Ureter (tissue), 1 donor: Measurements from ENCODE around the gene PHF12. TPM values are rescaled to one million over a fixed set of nuclear protein-coding genes. Genes with fewer than 3 reads are reported as not detected.

Experiments used
- DNase-seq: peaks from one replicate; pipeline ENCODE4 v3.0.0-alpha.2; 2020; ENCODE audit warnings: low spot score
- total RNA-seq: library from RNA; stranded (reverse); gene quantifications from one replicate; pipeline ENCODE4 v1.2.4, GENCODE V29; 2023
- donor health status: DM: yes; HTN: yes; CAD: no.

Gene PHF12
- total RNA-seq, 1 donor from 2014 or later: 69.4 TPM

DNA sequence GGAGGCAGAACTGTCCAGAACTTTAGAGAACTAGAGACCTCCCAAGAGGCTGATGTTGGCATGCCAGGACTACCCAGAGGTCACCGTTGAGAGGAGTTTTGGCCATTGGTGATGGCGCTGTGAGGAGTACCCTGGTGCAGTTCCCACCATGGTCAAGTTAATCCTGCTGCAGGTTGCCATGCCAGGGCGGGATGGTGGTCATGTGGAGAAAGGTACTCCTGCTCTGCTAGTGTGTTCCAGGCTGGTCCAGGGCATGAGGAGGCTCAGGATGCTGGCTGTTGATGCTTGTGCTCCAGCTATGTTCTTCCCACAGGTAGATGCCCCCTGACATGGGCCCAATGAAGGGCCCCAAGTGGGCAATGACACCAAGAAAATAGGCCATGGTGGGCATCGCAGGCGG lies 4.1 kb upstream of the PHF12 start:
- DNase-seq: no peak

DNA sequence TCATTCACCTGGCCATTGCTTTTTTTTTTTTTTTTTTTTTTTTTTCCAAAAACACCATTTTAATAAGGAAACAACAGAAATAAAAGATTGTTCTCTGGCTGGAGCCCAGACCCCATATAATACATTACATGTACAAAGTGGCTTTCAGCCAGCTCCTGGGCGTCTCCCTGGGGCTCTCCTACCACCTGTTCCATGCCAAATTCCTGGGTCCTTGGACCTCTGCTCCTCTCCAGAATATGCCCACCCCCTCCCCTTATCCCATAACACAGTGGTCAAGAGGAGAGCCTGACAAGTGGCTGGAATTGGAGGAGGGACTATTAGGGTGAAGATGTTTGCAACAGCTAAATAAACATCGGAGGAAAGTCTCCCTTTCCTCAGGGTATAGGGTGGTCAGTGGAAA lies 3.6 kb upstream of the PHF12 start:
- DNase-seq: no peak

GRCh38 chr17:28953444-28954118 lies 2.3 kb upstream of the PHF12 start:
- peak; percentile 64 for DNase-seq

DNA sequence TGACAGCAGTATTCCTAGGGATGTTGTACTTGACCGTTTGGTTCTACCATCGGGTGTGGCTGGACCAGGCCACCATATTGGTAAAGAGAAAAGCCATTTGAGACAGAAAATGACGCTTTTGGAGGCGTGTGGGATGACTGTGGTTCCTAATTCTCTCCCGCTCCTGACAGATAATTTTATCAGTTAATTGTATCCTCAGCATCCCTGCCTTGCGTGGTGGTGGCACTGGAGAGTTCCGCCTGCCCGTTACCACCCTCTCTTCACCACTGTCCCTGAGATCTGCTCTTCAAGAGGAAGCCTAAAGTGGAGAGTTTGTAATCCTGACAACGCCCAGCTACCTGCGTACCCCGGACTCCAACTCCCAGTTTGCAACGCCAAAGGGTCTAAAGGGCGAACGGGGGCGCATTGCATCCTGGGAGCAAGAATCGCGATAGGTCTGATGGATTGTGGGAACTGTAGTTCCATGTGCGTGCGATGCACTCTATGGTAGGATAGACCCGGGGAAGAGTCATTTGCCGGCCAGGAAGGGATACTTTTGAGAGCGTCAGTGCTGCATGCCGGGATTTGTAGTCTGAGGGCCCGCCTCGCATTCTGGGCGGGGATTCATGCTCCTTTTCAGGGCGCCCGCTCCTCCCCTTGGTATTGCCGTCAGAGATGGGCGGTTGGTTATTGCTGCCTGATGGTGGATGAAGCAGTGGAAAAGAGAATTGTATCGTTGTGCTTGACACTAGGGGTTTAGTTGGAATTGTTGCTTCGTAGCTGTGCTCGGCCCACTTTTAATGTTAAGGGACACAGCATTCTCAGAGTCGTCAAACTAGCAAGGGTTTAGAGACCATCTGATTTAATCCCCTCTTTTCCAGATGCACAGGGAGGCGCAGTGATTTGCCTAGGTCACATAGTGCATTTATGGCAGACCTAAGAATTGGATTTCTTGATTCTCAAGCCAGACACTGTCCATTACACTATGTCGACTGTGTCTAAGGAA lies 965 bp upstream of the PHF12 start:
- peak; percentile 98 for DNase-seq

GRCh38 chr17:28950752-28951427 lies 428 bp downstream of the PHF12 start:
- DNase-seq: peak; percentile 62

DNA sequence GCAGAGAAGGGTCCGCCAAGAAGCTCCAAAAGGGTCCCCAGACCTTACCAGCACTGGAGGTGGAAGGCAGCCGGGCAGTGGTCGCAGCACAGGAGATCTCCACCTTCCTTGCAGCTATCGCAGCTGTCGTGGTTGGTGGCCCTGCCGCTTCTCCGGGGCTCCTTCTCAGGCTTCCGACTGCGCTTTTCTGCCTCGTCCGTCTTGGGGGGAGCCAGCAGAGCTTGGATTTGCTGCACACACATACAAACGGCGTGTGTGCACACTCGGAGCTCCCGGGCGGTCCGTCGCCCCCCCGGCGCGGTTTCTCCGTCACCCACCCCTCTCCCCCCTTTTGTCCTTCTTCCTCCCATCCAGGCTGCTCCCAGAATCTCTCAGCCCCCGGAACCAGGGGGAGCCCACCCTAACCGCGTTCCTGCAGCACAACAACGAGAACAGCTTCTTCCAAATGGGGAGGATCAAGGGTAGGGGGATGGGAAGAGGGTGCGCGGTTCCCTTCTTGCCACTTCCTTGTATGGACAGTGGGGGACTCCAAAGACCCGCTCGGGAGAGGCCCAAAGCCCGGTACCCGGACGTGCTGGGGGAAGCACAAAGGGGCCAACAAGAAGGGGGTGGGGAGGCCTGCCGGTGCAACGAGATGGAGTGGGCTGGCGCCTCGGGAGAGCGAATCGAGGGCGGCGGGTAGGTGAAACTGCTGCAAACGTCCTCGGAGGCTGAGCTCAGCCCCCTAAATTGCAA lies 1.1 kb downstream of the PHF12 start:
- DNase-seq: peak; percentile 80

DNA sequence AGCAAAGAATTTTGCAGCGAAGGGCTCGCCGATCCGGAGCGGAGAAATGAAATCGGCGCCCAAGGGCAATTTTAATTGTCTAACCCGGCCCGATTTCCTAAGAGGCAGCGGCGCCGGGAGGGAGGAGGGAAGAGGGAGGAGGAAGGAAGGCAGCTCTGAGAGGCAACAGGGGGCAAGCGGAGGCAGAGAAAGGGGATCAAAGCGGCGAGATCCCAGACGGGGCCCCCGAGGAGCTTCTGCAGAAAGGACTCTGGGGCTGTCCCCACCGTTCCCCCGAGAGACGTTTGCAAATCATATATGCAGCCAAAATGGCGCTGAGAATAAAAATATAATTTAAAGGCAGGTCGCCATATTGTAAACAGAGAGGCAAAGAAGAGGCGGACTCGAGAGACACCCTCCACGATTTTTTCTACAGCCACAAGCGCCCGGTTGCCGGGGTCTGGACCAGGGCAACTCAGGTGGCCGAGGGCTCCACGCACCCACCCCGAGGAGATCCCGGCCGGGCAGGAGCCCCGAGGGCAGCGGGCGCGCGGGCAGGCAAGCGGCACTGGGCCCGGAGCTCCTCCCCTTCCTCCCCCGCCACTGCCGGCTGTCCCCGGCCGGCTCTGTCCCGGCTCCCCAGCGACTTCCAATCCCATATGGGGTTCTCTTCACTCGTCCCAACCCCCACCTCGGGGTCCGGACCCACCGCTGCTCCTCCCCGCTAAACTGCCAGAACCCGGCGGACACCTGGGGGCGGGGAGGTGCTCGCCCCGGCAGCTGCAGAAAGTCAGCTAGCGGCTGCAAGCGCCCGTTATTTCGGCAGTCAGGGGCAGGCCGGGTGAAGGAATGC lies 1.9 kb downstream of the PHF12 start:
- peak; percentile 73 for DNase-seq

- no peak for DNase-seq
These were observed 2.5 kb downstream of the PHF12 start for GRCh38 chr17:28948873-28949184.

GRCh38 chr17:28948342-28948741 lies 3.0 kb downstream of the PHF12 start:
- DNase-seq: no peak

DNA sequence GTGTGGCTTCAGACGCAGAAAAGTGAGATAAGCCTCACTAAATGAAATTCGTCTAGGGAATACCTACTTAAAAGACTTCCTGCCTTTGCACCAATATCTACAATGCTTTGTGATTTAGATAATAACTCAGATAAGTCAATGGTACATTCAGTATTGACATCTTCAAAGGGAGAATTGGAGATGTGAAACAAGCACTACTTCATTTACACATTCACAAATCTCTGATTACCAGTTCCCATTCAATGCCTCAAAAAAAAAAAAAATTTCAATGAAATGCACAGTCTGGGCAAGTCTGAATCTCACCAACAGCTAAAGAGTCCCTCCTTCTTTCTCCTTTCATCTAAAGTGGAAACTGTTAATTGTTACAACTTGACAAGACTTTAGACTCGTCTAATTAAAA lies 3.7 kb downstream of the PHF12 start:
- no peak for DNase-seq

DNA sequence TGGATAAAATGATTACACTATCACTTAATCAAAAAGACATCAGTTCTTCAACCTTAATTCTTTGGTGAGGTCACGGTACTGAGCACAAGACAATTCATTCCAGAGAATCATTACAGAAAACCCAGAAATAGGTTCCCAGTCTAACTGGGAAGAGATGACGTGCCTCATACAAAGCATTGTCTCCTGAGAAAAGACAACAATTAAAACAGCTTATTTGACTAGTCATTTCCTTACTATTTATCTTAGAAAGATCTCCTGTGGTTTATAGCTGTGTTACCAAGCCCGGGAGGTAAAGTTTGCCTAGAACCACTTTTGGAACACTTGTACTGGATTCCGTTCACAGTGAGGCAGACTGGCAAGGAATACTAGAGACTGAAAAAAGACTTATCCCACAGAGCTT lies 5.1 kb downstream of the PHF12 start:
- DNase-seq: no peak

- no peak for DNase-seq
These were observed 6.2 kb downstream of the PHF12 start for GRCh38 chr17:28944862-28945741.

DNA sequence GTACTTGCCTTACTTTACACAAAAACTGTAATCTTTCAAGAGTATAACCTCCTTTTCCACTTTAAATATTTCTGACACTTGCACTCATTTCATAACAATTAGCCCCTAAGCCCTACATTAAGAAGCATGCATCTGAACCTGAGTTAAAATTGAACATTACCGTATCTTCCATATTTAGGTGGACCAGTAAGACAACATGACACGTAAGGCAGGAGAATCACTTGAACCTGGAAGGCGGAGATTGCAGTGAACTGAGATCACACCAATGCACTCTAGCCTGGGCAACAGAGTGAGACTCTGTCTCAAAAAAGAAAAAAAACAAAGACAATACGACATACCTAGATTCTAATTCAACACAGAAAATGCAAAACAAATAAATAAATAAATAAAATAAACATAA lies 7.0 kb downstream of the PHF12 start:
- no peak for DNase-seq

DNA sequence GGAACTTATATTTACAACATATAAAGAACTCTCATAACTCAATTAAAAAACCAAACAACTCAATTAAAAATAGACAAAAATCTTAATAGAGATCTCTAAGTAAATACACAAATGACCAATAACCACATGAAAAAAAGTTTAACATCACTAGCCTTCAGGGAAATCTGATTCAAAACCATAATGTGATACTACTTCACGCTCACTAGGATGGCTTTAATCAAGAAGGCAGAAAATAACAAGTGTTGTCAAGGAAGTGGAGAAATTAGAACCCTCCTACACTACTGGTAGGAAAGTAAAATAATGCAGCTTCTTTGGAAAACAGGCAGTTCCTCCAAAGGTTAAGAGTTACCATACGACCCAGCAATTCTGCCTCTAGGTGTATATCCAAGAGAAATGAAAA lies 8.4 kb downstream of the PHF12 start:
- DNase-seq: no peak

DNA sequence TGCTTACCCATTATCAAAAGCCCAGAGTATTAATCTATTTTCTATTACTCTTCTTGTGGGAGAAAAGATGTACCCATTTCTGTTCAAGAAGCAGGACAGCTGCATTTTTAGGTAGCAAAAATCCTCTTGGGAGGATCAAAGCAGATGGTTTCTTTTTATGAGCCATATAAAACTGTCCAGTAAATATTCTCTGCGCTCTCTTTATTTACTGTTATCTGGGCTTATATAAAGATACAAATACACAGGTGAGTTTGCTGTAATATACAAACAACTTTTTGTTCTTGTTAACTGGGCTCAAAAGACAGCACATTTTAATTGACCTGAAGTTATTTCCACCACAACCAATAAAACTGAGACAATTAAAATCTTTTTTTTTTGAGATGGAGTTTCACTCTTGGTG lies 10.1 kb downstream of the PHF12 start:
- DNase-seq: no peak

DNA sequence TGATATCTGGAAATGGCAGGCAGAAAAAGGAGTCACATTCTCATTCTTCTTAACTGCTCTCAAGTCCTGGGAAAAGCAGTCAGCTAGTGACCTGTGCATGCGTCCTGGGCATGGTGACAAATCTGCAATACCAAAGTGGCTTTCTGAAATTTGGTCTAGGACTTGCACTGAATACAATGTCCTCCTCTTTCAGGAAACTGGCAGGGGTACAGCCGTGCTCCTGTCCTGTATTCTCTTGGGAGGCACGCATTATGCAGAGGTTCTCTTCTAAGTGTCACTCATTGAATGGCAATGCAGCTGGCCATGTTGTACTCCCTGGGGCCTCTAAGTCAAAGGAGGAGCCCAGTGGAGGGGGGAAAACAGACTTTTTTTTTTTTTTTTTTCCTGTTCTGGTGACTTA lies 10.6 kb downstream of the PHF12 start:
- no peak for DNase-seq

DNA sequence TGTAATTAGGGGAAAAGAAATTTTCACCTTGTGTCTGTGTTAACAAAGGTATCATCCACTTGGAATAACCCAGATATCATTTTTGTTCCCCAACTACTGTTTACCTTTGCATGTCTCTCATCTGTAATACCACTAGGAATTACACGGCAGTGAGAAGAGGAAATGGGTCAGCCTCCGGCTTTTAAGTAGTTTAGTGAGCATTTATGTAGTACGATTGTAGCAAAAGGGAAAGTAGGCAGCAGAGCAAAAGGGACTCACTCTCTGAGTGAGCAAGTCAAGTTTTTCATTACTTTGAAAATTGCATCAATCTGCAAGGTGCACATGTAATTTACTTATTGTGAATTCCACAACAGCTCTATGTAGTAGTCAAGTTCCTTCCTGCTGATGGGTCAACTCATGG lies 11.2 kb downstream of the PHF12 start:
- DNase-seq: no peak

- DNase-seq: no peak
These were observed 12.8 kb downstream of the PHF12 start for GRCh38 chr17:28938552-28938951.

DNA sequence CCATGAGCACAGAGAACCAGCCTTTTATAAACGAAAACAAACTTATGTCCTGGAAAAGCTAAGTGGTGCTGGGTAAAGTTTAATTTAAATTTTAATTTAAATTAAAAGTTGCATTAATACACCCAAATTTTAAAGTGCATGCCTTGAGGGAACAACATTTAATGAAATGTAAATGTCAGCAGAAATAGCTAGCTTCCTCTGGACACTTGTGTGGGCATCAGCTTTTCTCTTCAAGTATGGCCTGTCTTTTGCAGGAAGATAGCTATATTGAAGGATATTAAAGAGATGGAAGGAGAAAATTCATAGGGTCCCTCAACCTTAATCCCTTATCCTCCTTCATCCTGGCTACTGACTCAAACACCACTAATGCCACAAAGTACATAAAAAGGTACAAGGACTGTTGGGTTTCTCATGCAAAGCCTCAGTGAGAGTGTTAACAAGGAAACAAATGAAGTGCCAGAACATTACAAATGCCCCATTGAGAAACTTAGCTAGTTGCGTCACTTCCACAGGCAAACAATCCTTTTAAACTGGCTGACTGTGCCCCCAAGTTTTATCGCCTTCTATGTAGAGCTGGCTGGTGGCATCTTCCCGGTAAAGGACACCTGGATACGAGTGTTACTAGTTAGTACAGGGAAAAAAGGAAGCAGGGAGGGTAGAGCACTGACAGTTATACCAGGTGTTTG lies 14.1 kb downstream of the PHF12 start:
- DNase-seq: no peak
